ENCODE results near the gene DCBLD2. TPM values are rescaled to one million over a fixed set of nuclear protein-coding genes. Genes with fewer than 3 reads are reported as not detected.

Gene DCBLD2
- total and polyA plus RNA-seq, 2 of the 13 experiments (the other 11 are each of a cell fraction or from before 2014, with no cell fraction given), result 43.8 to 56.9 TPM

DNA sequence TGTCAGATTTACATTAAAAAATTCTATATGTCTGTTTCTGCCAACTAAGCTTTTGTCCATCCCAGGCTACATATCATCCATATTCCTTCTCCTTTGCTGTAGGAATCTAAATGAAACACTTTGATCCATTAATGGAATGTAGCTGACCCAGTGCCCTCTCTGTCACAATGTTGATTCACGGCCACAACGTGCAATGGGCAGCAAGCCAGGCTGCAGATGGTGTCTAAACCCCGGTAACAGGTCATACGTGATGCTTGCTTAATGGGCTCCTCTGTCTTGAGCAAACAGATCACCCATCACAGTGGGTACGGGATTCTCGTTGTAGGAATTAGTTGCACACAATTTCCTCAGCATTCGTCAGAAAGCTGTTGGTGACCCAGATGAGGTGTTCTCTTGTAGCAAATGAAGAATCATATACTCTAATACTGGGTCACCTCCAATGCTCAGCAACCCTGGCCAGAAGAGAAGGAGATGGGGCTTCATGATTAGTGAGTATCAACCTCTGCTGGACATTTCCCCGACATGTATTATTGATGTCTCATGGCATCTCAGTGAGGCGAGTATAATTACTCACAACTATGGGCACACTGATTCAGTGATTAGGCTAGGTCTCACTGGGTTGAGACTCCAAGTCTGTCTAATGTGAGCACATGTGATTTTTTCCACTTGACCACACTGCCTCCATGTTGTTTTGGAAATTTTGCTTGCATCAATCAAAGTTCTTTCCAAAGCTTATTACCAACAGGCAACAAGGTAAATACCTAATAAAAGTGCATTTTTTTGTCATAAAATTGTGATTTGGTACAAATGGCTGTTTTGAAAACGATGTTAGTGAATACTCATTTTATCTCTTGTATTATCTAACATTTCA lies 12.9 kb upstream of the DCBLD2 start (continued):
- TF ChIP-seq MBD4 (IDR thresholded peaks at IDR 0.05; ENCODE audit: borderline replicate concordance, low read length) (no peak), ZNF709 (CRISPR knock-in tag; IDR thresholded peaks at IDR 0.05) (no peak), BHLHE40 (IDR thresholded peaks at IDR 0.05; ENCODE audit: low read length) (peak; percentile 67; the same call in 1 of the 2 replicates), ZNF12 (CRISPR knock-in tag; IDR thresholded peaks at IDR 0.05) (peak; percentile 62; the same call in 1 of the 2 replicates), GABPA (IDR thresholded peaks at IDR 0.05; ENCODE audit: low read depth, low read length) (no peak), GABPA (CRISPR knock-in tag; IDR thresholded peaks at IDR 0.05; ENCODE audit: low read depth) (no peak), FOSL2 (CRISPR knock-in tag; IDR thresholded peaks at IDR 0.05) (peak; percentile 58), ZNF20 (CRISPR knock-in tag; IDR thresholded peaks at IDR 0.05) (no peak), MAFK (conservative IDR thresholded peaks at IDR 0.05 in 1 of 2, IDR thresholded peaks at IDR 0.05 in 1 of 2; ENCODE audit: low read length in 2 of 2) (peak; percentile 44 to 49; a peak in 2 of 4 replicates), NR3C1 (CRISPR knock-in tag; IDR thresholded peaks at IDR 0.05) (no peak), EP300 (IDR thresholded peaks at IDR 0.05; ENCODE audit: low read depth in 2 of 2, low read length in 2 of 2) (peak in 1 of 2 experiments; percentile 44; a peak in 1 of 4 replicates), EP300 (CRISPR knock-in tag; IDR thresholded peaks at IDR 0.05; ENCODE audit: borderline replicate concordance) (peak; percentile 38; the same call in 1 of the 2 replicates)
- TF ChIP-seq, protein P1, sequence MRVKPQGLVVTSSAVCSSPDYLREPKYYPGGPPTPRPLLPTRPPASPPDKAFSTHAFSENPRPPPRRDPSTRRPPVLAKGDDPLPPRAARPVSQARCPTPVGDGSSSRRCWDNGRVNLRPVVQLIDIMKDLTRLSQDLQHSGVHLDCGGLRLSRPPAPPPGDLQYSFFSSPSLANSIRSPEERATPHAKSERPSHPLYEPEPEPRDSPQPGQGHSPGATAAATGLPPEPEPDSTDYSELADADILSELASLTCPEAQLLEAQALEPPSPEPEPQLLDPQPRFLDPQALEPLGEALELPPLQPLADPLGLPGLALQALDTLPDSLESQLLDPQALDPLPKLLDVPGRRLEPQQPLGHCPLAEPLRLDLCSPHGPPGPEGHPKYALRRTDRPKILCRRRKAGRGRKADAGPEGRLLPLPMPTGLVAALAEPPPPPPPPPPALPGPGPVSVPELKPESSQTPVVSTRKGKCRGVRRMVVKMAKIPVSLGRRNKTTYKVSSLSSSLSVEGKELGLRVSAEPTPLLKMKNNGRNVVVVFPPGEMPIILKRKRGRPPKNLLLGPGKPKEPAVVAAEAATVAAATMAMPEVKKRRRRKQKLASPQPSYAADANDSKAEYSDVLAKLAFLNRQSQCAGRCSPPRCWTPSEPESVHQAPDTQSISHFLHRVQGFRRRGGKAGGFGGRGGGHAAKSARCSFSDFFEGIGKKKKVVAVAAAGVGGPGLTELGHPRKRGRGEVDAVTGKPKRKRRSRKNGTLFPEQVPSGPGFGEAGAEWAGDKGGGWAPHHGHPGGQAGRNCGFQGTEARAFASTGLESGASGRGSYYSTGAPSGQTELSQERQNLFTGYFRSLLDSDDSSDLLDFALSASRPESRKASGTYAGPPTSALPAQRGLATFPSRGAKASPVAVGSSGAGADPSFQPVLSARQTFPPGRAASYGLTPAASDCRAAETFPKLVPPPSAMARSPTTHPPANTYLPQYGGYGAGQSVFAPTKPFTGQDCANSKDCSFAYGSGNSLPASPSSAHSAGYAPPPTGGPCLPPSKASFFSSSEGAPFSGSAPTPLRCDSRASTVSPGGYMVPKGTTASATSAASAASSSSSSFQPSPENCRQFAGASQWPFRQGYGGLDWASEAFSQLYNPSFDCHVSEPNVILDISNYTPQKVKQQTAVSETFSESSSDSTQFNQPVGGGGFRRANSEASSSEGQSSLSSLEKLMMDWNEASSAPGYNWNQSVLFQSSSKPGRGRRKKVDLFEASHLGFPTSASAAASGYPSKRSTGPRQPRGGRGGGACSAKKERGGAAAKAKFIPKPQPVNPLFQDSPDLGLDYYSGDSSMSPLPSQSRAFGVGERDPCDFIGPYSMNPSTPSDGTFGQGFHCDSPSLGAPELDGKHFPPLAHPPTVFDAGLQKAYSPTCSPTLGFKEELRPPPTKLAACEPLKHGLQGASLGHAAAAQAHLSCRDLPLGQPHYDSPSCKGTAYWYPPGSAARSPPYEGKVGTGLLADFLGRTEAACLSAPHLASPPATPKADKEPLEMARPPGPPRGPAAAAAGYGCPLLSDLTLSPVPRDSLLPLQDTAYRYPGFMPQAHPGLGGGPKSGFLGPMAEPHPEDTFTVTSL (CRISPR knock-in tag; IDR thresholded peaks at IDR 0.05; ENCODE audit: borderline replicate concordance), result no peak
- TF ChIP-seq, protein P2, sequence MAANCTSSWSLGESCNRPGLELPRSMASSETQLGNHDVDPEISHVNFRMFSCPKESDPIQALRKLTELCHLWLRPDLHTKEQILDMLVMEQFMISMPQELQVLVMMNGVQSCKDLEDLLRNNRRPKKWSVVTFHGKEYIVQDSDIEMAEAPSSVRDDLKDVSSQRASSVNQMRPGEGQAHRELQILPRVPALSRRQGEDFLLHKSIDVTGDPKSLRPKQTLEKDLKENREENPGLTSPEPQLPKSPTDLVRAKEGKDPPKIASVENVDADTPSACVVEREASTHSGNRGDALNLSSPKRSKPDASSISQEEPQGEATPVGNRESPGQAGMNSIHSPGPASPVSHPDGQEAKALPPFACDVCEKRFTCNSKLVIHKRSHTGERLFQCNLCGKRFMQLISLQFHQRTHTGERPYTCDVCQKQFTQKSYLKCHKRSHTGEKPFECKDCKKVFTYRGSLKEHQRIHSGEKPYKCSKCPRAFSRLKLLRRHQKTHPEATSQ (CRISPR knock-in tag; IDR thresholded peaks at IDR 0.05; ENCODE audit: borderline replicate concordance), result no peak
- TF ChIP-seq, protein P3, sequence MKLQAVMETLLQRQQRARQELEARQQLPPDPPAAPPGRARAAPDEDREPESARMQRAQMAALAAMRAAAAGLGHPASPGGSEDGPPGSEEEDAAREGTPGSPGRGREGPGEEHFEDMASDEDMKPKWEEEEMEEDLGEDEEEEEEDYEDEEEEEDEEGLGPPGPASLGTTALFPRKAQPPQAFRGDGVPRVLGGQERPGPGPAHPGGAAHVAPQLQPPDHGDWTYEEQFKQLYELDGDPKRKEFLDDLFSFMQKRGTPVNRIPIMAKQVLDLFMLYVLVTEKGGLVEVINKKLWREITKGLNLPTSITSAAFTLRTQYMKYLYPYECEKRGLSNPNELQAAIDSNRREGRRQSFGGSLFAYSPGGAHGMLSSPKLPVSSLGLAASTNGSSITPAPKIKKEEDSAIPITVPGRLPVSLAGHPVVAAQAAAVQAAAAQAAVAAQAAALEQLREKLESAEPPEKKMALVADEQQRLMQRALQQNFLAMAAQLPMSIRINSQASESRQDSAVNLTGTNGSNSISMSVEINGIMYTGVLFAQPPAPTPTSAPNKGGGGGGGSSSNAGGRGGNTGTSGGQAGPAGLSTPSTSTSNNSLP (IDR thresholded peaks at IDR 0.05; ENCODE audit: low read depth, low read length), result peak; percentile 94
- TF ChIP-seq, protein P4, sequence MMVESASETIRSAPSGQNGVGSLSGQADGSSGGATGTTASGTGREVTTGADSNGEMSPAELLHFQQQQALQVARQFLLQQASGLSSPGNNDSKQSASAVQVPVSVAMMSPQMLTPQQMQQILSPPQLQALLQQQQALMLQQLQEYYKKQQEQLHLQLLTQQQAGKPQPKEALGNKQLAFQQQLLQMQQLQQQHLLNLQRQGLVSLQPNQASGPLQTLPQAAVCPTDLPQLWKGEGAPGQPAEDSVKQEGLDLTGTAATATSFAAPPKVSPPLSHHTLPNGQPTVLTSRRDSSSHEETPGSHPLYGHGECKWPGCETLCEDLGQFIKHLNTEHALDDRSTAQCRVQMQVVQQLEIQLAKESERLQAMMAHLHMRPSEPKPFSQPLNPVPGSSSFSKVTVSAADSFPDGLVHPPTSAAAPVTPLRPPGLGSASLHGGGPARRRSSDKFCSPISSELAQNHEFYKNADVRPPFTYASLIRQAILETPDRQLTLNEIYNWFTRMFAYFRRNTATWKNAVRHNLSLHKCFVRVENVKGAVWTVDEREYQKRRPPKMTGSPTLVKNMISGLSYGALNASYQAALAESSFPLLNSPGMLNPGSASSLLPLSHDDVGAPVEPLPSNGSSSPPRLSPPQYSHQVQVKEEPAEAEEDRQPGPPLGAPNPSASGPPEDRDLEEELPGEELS (CRISPR knock-in tag; IDR thresholded peaks at IDR 0.05), result no peak

All from HepG2 (cell line).